ENCODE measurements around the gene MRPL22. TPM values are rescaled to one million over a fixed set of nuclear protein-coding genes. Genes with fewer than 3 reads are reported as not detected.

MRPL22 gene
- total RNA-seq, 1 experiment from 2014 or later = 77.2 TPM

DNA sequence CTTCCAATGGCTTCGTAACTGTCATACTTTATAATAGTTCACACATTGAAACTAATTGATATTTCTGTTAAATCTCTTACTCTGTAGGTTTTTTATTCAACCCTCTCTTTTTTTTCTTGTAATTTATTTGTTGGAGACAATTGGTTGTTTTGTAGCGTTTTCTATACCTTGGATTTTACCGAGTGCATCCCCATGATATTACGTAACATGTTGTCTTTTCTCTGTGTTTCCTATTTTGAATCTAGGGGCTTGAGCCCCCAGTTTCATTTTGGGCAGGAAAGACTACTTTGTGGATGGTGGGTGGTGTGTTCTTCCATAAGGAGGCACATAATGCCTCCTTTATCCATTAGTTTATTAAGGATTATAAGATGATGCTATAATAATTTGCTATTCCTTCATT is 7.4 kb downstream of the MRPL22 start:
- H3K27ac ChIP-seq (ENCODE audit: insufficient read length, low read depth, low read length) = no peak overlapping the region
- no peaks in the 10 kb centered on the region for H3K79me1 ChIP-seq (ENCODE audit: insufficient read depth, low read depth, low read length, poor library complexity, severe bottlenecking)
- no peak overlapping the region for H4K91ac ChIP-seq (ENCODE audit: insufficient read length, low read depth, low read length)
- H4K8ac ChIP-seq (replicated peaks; ENCODE audit: insufficient read length, low read depth, low read length) = no peak overlapping the region
- no peak overlapping the region for H4K5ac ChIP-seq (ENCODE audit: insufficient read length, low read depth, low read length)
- Mint-ChIP-seq H3K9me3 (no peaks in the 10 kb centered on the region), H3K27me3 (ENCODE audit: low read depth) (no peaks in the 10 kb centered on the region), H3K4me3 (no peak overlapping the region), H3K36me3 (ENCODE audit: insufficient read depth in 1 of 3, low read depth in 3 of 3) (peaks cover 0 to 6% (median 2%) of the 10 kb centered on the region in 3 experiments; a peak in 3 of 7 replicates), H3K4me1 (no peaks in the 10 kb centered on the region), H3K27ac (no peak overlapping the region)
- no peak overlapping the region for H2AK5ac ChIP-seq (ENCODE audit: insufficient read length, low read length)
- DNase-seq = no peak
- no peak overlapping the region for H3K18ac ChIP-seq (ENCODE audit: insufficient read length, low read depth, low read length)
- no peaks in the 10 kb centered on the region for H3K23me2 ChIP-seq (ENCODE audit: insufficient read length, low read depth, low read length, poor library complexity, severe bottlenecking)
- TF ChIP-seq, protein P1, sequence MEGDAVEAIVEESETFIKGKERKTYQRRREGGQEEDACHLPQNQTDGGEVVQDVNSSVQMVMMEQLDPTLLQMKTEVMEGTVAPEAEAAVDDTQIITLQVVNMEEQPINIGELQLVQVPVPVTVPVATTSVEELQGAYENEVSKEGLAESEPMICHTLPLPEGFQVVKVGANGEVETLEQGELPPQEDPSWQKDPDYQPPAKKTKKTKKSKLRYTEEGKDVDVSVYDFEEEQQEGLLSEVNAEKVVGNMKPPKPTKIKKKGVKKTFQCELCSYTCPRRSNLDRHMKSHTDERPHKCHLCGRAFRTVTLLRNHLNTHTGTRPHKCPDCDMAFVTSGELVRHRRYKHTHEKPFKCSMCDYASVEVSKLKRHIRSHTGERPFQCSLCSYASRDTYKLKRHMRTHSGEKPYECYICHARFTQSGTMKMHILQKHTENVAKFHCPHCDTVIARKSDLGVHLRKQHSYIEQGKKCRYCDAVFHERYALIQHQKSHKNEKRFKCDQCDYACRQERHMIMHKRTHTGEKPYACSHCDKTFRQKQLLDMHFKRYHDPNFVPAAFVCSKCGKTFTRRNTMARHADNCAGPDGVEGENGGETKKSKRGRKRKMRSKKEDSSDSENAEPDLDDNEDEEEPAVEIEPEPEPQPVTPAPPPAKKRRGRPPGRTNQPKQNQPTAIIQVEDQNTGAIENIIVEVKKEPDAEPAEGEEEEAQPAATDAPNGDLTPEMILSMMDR (conservative IDR thresholded peaks at IDR 0.05) = no peak
- H3K23ac ChIP-seq (ENCODE audit: insufficient read length, low read depth, low read length) = no peak overlapping the region
- H2BK5ac ChIP-seq (ENCODE audit: insufficient read length, low read length) = no peak overlapping the region
- no peak overlapping the region for H2AFZ ChIP-seq (ENCODE audit: low read length)
- H3K4me2 ChIP-seq (ENCODE audit: insufficient read depth, insufficient read length, low read length) = no peak overlapping the region
- no peak overlapping the region for H3K56ac ChIP-seq (ENCODE audit: insufficient read length, low read depth, low read length)
- H3T11ph ChIP-seq (ENCODE audit: low read length) = no peak overlapping the region
- H3K9me3 ChIP-seq (ENCODE audit: control insufficient read depth, low read depth, low read length) = no peaks in the 10 kb centered on the region
- no peaks in the 10 kb centered on the region for H3K4me1 ChIP-seq (ENCODE audit: insufficient read depth, low read length)
- WGBS (ENCODE audit: extremely low coverage, insufficient read length, low lambda C conversion rate) = no CpG with 5 or more reads among the region's 4 CpGs
- no peaks in the 10 kb centered on the region for H4K20me1 ChIP-seq (ENCODE audit: control insufficient read depth, insufficient read depth, insufficient read length)
- H3K9ac ChIP-seq (ENCODE audit: extremely low read depth, insufficient read length, low read length) = no peak overlapping the region
- H3K27me3 ChIP-seq (ENCODE audit: insufficient read depth, low read length) = no peaks in the 10 kb centered on the region
- H3K79me2 ChIP-seq (ENCODE audit: insufficient read depth, low read length) = peaks cover 3% of the 10 kb centered on the region; the same call in 1 of the 2 replicates
- H3K4ac ChIP-seq (ENCODE audit: low read depth, low read length) = no peak overlapping the region
- no peak overlapping the region for H3K14ac ChIP-seq (ENCODE audit: insufficient read depth, low read length)
- H2BK12ac ChIP-seq (ENCODE audit: insufficient read length, low read depth, low read length) = no peak overlapping the region
- H2BK15ac ChIP-seq (ENCODE audit: low read depth, low read length) = no peak overlapping the region
- H2BK120ac ChIP-seq (ENCODE audit: low read depth, low read length, poor library complexity, severe bottlenecking) = no peak overlapping the region
- H2BK20ac ChIP-seq (ENCODE audit: low read depth, low read length, poor library complexity, severe bottlenecking) = no peak overlapping the region
